ENCODE data around the gene PDE4D.

- TF ChIP-seq CTCF (conservative IDR thresholded peaks at IDR 0.05; ENCODE audit: low read length) = no peak
- no peak for TF ChIP-seq EZH2phosphoT487 (IDR thresholded peaks at IDR 0.05; ENCODE audit: borderline replicate concordance, low read depth, low read length)
Observed at GRCh38 chr5:59291941-59292340, 601.6 kb downstream of the PDE4D start.
